Measurements from ENCODE around the gene FHIT.
"Not testable (repeated sequence)": the region's sequence is repeated elsewhere in the genome, so short reads cannot be mapped to it uniquely, and the experiment has no call there.

The FHIT gene

DNA sequence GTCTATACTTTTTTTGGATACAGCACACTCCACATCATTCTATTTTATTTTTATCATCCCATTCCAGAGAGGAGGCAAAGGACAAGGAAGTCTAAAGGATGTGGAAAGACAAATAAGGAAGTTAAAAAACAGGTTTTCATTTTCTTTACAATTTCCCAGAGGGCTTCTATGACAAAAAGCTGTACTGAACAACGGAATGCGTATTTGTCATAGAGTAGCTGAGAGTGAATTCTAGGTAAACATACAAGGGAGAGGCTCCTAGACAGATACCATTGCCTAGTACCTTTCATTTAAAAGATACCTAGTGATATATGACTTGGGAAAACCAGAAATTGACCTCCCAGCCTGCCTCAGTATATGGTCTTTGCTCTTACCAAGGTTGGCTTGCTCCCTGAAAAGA, 341.7 kb downstream of the FHIT start:
- no peak for DNase-seq

DNA sequence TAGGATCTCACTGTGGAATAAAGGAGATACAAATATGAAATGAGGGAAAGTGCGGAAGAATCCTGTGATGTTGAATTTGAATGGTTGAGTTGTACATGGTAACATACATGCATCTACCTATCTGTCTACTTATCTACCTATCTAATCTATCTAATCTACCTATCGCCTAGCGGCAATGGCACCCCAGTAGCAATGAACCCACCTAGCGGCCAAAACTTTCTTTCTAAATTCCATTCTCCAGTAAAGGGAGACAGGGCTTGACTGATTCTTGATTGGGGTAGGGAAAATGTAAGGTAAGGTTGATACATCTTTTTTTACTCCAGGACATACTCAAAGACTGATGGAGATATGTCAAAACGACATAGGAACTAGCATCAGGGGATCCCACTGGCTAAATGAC, 345.0 kb downstream of the FHIT start:
- DNase-seq, result no peak

DNA sequence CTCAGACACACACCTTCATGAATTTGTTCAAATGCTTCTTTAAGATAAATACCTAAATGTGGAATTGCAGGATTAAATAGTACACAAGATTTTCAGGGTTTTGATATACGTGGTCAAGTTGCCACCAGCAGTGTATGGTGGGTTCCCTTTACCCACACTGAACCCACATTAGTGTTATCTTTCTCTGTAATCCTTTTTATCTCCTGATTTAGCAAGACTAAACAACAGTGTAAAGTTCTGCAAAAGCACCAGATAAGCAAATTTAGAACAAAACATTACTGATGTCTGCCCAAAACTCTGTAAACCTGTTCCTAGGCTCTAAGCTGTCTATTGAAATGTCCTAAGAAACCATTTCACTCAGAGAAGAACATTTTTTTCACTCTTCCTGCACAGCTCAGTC, 352.9 kb downstream of the FHIT start:
- peak; percentile 65 for DNase-seq

DNA sequence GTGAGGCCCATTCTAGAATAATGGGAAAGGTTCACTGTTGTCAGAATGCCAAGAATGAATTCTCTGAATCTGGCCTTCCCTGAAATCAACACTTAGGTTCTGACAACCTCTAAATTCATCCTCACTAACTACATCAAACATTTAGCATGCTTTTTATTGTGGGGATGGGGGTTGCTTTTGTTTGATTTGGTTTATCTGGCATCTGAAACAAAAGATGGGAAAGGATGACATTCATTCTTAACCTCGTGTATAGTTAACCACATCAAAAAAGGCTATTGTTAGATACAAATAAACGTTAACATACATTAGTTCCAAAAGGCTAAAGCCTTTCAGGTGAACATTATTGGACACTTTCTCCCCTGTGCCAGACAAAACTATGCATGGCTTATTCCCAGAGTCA, 357.3 kb downstream of the FHIT start:
- DNase-seq, result no peak

DNA sequence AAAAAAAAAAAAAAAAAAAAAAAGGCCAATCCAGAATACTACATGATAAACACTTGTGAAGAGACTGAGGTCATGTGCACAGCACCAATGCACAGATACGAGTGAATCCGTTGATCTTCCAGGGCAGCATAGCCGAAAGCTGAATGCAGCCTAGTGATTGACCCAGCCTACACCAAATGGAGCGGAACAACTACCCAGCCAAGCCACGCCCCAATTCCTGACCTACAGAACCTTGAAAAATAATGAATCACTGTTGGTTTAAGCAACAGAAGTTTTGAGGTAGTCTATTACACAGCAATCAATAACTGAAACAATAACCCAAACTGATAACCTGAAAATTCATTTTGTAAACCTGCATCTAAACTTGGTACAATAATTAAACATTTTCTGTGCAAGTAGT, 361.0 kb downstream of the FHIT start:
- no peak for DNase-seq

DNA sequence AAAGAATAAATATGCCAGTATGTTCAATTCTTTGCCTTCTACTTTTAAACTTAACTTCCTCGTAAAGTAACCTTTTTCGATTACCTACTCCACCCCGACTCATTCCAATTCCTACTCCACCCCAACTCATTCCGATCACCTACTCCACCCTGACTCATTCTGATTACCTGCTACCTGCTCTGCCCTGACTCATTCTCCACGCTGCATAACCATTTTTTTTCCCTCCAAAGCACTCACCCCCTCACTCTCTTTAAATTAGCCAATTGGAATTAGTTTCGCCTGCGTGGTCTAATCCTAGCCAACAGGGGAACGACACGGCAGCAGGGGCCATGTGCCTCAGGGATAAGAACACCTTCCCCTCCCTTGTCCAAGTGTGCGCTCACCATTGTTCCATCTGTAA, 362.3 kb downstream of the FHIT start:
- not testable (repeated sequence) for DNase-seq

DNA sequence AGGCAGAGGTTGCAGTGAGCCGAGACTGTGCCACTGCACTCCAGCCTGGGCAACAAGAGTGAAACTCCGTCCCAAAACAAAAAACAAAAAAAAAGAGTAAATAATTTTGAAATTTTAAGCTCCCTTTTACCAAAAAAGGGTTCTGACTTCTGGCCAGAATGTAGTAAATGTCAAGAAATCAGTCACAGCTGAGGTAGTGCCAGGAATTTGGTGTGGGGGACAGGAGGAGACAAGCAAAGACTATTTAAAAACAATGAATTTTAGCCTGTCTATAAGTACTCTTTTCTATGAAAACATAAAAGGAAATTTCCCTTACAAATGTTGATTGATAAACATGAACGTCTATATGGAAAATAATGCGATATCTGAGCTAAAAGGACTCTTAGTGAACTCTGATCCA, 363.7 kb downstream of the FHIT start:
- DNase-seq, result no peak

DNA sequence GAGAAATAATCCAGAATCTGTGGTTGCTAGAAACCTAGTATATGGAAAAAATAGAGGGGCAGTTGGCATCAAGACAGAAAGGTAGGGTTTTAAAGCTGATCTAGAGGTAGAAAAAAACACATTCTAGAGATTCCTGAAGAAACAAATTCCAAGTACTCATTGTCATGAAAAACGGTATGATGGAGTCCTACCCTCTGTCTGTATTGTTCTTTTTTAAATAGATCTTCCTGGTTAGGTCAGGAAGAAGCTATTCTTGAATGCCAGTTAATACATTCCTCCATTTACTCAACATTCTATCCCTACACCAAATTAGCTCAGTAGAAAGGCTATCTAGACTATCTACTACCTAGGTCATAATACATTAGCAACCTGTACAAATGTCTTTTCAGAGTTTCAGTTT, 364.7 kb downstream of the FHIT start:
- no peak for DNase-seq

DNA sequence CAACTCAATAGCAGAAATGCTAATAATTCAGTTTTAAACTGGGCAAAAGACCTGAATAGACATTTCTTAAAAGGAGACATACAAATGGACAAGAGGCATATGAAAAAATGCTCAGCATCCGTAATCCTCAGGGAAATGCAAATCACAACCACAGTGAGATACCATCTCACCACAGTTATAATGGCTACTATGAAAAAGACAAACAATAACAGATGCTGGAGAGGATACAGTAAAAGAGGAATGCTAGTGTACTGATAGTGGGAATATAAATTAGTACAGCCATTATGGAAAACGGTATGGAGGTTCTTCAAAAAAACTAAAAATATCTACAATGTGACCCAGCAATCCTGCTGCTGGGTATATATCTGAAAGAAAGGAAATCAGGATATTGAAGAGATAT, 367.2 kb downstream of the FHIT start:
- no peak for DNase-seq

DNA sequence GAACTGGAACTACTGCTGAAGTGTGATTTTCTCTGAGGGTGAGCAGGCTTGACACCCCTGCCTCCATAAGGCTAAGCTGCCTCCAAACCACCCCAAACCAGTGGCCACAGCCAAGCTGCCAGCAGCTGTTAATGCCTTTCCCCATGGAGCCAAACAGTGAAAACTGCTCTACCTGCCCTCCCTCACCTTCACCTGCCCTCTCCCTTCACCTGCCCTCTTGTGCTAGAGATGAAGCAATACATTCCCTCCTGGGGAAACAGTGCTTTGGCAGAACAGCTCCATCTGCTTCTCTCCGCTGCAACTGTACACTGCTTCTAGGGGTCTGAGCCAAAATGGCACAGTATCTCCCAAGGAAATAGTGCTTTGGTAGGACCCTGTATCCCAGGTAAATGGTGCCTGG, 374.1 kb downstream of the FHIT start:
- no peak for DNase-seq

DNA sequence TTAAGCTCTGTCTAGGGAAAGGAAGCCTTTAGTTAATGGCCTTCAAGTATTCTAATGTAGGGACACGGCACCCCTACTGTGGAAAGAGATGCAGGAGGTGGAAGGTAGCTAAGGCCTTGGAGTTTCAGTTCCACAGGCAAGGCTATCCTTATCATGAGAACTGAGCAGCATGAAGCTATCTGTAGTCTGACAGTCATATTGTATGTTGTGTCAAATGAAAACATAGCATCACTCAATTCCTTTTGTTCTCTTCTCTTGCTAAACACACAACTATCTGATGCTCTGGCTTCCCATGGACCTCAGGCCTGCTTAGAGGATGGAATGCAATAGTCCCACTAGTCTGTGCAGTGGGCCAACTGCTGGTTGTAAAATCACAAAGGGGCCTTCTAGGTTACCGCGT, 380.9 kb downstream of the FHIT start:
- no peak for DNase-seq

DNA sequence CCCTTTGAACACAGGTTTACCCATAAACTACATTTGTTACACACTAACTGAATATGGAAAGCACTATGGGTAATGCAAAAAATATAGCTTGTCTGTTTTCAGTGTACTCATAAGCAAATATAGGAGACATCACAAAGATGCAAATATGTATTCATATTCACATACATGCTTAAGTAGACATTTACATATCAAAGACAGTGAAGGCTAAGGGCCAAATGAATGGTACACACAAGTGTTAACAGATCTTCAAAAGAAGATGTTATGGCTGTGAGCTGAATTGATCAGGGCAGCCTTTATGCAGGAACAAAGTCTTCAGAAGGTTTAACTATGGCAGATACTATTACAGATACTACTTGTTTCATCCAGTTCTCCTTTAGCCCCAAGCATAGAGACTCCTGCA, 384.1 kb downstream of the FHIT start:
- DNase-seq, result no peak

DNA sequence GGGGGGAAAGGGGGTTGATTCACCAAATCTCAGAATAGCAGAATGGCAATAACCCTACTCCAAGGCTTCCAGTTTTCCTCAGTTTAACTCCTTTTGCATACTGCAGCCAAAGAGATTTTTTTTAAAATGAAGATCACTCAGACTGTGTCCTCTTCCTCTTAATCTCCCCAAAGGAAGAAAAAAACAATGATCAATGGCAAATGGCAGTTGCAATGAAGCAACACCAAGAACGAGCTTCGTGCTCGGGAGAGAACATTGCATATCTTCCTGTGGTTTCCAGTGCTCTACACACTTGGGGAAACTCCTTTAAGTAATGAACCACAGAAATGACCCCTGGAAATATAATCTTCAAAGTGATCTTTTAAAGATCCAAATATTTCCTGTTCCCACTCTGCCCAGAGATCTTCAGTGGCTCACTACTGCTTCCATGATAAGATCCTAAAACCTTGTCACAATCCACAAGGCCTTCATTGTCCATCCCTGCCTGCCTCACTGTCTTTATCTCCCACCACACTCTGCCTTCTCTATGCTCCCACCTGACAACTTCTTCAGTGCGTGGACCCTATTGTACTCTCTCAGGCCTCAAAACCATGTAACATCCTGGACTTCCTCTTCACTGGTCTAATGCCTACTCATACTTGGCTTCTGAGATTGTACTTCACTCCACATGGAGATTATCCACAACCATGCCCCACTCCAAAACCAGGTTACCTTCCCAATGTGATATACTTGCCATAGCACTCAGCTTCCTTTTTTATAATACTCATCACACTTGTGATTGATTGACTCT, 394.8 kb downstream of the FHIT start:
- DNase-seq, result peak; percentile 75

DNA sequence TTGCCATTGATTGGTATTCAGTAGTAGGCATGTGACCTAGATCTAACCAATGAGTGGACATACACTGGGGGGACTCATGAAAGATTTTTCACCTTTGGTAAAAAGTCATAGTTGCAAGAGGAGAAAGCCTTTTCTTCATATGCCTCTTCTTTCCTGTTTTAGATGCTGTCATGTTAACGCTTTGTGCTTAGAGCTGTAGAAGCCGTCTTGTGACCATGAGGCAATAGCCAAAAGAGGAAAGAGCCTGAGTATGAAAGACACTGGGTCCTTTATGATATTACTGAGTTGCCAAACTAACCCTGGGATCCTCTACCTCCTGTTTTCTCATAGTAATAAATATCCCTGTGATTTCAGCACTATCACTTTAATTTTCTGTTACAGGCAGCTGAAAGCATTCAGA, 396.0 kb downstream of the FHIT start:
- DNase-seq, result peak; percentile 56

DNA sequence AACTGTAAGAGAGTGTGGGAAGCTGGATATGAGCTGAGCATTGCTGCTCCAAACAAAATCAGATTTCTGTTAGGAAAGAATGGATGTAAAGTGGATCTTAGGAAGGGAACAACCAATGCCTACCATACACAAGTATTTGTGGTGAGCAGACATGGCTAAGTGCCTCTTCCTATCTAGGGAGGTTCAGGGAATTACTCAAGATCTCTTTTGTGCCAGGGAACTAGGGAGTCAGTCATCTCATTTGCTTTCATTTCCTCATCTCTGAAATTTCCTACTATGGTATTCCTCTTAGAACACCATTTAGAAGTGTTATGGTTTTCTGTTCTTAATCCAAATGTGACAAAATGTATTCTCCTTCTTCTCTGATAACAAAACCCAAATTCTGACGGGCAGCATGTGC, 396.5 kb downstream of the FHIT start:
- no peak for DNase-seq

DNA sequence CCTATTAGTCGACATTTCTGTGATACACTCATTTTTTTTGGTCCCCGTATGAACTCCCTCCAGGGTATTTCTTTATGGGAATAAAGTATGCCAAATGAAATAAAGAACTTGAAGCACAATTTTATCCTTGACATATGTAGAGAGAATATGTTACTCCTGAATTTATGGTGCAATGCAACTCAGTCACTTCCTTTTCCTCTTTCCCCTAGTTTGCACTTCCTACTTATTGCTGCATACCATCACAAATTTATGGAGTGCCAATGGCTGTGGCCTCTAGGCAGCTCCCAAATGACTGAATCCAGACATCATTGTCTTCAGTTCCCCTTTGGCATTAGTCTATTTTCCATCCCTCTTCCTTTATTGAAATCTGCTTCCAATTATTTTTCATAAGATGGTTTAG, 403.5 kb downstream of the FHIT start:
- DNase-seq, result no peak

DNA sequence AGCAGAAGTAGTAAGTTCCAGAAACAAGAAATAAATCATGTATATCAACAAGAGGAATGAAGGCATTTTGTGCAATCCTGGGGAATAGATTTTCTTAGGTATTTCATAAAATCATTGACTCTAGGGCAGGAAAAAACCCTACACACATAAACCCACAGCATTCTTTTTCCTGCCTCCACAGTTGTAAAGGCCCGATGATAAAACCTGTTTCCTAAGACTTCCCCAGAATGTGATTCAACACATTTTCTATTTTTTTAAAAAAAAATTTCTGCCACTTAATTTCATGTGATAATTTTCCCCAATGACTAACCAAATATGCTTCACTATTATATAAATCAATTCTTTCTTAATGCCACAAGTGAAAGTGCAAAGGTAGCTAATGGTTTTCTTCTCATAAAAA, 407.0 kb downstream of the FHIT start:
- DNase-seq, result no peak

DNA sequence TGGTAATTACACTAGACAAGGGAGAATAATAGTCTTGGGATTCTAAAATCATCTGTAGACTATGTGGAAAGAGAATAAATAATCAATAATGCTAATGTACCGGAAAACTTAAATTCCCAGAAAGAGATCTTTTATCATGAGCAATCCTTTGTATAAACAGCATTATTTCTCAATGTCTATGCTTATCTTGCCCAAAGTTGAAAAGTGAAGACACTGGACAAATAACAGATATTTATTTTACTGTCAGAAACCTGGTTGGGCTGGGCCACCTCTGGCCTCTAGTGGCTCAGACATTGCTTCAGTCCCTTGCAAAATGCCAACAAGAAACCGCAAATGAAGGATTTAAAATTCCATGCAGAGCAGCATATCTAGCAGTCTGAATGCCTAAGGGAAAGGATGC, 409.9 kb downstream of the FHIT start:
- DNase-seq, result no peak

DNA sequence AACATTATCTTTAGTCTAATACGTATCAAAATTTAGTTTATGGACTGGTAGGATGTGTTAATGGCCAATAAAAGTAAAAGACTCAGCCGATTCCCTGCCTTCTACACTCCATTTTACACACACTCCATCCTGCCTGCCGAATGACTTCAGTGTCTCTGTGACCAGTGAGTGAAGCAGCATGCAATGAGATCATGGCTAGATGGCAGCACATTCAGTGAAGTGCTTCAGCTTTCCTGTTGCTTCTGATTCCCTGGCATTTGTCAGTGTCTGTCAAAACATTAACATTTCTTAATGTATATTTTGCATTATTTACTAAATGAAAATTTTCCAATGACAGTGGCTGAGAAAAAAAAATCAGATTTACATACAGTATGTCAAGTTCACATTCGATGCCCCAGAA, 412.0 kb downstream of the FHIT start:
- no peak for DNase-seq

DNA sequence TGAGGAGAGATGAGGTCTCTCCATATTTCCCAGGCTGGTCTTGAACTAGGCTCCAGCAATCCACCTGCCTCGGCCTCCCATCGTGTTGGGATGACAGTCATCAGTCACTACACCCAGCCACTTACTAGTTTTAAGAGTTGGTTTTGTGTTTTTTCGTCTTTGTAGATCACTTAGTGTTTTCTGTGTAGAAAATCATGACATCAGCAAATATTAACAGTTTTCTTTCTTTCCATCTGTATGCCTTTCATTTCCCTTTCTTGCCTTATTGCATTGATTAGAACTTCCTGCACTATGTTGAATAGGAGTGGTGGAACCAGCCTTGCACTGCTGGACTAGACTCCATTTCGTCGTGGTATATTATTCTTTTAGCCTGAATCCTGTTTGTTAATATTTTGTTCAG, 415.5 kb downstream of the FHIT start:
- no peak for DNase-seq

DNA sequence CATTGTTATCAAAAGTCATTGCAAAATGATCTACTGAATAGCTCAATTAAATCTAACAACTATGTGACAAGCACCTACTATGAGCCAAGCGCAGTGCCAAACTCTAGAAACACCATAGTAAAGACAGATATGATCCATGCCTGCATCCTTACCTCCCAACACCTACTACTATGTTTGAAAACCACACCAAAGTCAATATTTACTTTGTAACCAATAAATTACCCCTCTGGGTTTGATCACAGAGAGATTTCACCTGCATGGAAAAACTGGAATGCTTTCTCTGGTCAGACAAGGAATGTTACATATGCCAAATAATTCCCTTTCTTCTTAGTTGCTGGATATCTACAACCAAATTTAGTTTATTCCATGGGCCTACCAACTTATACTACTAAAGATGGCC, 422.2 kb downstream of the FHIT start:
- DNase-seq, result no peak

DNA sequence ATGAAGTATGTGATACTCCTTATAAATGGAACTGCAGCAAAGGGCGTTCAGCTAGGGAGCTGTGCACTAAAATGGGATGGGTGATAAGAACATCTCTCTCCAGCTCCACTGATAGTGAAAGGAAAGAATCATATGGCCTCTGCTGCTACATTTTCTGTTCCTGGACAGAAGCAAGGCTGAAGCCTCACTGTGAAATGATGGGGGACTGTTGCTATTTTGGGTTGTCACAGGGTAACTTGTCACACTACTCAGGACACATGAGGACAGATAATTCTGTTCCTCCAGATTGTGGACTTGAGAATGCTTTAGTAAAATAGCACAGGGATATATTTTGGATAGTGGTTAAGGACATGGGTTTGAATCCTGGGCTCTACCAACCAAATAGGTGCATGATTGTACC, 423.6 kb downstream of the FHIT start:
- DNase-seq, result no peak

DNA sequence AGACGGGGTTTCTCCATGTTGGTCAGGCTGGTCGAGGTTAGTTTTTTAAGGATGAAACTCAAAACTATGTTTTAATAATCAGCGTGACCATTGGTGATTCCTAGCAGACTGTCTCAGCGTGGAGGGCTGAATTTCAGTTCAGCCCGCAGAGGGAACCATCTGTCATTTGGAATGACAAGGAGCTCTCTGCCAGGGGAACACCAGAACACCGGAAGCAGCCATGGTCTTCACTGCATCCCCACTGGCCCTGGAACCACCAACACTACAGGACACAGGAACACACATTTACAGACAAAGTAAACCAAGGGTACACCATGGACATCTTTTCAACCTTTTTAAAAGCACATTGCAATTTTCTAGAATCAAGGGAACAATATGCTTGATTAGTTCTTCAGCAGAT, 424.7 kb downstream of the FHIT start:
- DNase-seq, result no peak

DNA sequence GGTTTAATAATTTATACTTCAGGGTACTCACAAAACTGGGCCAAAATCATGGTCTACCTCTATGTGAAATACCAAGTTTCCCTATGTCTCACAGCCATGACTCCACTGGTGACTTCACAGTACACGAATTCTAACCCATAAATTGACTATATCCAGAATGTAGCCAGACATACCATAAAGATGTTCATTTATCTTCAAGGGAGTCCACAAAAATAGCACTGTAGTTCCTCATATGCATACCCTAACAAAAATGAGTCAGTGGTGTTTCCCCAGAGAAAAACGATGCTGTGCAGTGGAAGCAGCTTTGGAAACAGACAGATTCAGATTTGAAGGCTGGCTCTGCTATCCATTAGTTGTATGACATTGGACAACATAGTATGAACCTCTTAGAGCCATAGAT, 438.8 kb downstream of the FHIT start:
- no peak for DNase-seq

DNA sequence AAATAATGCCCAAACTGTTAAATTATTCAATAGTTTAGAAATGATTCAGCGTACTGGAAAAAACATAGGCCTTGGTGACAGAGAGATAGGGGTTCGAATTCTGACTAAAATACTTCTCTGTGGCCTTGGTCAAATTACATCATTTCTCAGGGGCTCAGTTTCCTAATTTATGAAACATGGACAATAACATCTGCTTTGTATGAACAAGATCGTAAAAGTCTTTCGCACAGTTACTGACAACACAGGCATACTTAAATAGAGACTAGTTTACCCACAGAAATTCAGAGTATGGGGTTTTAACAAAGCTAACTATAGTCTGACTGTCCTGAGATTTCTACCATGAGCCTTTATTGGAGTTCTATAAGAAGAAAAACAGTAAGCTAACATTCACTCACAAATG, 440.4 kb downstream of the FHIT start:
- no peak for DNase-seq
